ENCODE measurements around the gene C12orf60. TPM values are rescaled to one million over a fixed set of nuclear protein-coding genes. Genes with fewer than 3 reads are reported as not detected.
"Not testable (repeated sequence)": the region's sequence is repeated elsewhere in the genome, so short reads cannot be mapped to it uniquely, and the experiment has no call there.

The C12orf60 gene, protein sequence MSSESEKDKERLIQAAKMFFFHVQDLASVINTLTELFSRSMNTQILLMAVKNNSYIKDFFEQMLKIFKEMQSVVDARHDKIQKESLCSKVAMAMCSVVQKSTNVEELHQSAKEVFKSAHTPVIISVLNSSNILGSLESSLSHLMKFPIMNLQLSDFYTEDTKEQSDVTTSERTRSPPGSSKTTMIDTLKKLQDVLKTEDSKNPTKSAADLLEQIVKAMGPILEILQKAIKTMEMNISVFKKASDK
- 0.89 and 0.99 TPM in 2 replicates for total RNA-seq (2014; rRNA removed; shearing (Covaris generic))

DNA sequence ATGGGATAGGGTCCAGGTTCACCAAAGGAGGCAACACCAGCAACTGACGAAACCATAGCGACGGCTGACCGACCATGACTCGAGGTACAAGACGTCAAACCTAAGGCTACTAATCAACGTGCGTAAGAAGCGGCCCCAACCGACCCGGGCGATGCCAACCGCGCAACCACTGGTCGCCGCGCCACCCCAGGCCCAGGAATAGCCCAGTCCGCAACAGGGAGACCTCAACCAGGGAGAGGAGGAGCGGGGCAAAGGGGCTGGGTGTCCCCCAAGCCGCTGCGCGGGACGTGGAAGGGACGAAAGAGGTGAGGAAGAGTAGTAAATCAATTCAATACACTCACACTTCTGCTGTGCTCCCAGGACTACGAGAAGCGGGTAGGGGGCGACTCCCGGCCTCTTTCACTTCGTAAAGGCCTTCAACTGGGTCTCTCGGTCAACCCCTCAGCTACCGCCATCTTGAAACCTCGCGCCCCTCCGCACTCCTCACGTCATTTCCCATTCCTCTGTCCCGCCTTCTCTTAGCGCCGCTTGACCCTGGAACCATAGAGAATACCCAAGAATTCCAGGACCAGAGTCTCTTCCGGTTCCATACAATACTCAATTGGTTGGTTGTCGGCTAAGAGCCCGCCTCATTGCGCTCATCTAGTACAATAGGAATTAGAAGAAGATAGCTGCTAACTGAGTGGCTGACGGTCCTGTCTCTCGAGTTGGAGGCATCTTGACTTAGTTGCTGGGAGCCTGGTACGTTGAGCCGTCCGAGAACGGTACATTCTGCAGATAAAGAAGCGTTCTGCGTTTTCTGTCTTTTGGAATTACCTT, at the start of gene C12orf60, which contains the start of gene WBP11:
Gene C12orf60, plus strand, starts transcription at position 660 of the 819 bp plus-strand sequence. CDS start 19,266 bp downstream, outside the sequence.
Gene WBP11, minus strand, starts transcription at position 468 of the 819 bp plus-strand sequence. CDS start 2,095 bp downstream, outside the sequence.
- peak; percentile 99 for DNase-seq (ENCODE audit: low spot score)

DNA sequence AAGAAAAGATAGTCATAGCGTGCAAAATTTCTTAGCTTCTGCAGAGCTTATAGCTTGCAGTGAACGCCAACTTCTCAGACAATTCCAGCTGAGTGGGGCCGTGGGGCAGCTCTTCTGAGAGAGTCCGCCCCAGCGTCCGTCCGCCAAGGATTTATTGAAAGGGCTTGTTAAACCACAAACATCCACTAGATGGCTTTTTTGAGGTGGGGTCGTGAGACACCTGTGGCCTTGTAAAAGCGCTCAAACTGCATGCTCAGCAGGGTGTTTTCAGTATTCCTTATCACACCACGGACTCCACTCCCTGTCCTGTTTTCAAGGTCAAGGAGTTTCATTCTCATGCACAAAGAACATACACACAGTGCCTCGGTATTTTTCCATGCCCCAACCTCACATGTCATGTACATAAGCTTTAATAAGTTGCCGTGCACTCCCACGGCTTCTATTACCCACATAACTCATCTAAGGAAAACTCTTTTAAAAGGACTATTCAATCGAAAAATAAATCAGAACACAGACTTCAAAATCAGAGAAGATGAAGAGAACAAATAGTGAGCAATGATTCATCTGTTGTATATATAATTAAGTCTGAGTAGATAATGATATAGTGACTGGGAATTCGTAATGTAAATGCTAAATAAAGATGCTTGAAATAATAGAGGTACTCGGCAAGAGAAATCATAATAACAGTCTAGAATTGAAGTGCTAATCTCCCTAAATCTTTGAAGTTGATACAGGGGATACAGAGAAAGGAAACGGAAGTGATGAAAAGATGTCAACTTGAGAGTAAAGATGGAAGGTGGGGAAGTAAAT, 46.9 kb upstream of the C12orf60 start:
- peak; percentile 68 for DNase-seq (ENCODE audit: low spot score)

DNA sequence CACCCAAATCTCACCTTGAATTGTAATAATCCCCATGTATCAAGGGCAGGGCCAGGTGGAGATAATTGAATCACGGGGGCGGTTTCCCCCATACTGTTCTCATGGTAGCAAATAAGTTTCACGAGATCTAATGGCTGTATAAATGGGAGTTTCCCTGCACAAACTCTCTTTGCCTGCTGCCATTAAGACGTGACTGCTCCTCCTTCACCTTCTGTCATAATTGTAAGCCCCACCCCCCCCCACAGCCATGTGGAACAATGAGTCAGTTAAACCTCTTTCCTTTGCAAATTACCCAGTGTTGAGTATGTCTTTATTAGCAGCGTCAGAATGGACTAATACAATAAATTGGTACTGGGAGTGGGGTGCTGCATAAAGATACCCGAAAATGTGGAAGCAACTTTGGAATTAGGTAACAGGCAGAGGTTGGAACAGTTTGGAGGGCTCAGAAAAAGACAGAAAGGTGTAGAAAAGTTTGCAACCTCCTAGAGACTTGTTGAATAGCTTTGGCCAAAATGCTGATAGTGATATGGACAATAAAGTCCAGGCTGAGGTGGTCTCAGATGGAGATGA, 43.7 kb upstream of the C12orf60 start:
- DNase-seq (ENCODE audit: low spot score), result not testable (repeated sequence)

DNA sequence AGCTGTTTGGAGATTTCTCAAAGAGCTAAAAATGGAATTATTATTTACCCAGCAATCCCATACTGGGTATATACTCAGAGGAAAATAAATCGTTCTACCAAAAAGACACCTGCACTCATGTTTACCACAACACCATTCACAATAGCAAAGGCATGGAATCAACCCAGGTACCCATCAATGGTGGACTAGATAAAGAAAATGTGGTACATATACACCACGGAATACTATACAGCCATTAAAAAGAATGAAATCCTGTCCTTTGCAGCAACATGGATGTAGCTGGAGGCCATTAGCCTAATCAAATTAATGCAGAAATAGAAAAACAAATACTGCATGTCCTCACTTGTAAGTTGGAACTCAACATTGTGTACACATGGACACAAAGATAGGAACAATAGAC, 38.1 kb upstream of the C12orf60 start:
- DNase-seq (ENCODE audit: low spot score), result no peak

DNA sequence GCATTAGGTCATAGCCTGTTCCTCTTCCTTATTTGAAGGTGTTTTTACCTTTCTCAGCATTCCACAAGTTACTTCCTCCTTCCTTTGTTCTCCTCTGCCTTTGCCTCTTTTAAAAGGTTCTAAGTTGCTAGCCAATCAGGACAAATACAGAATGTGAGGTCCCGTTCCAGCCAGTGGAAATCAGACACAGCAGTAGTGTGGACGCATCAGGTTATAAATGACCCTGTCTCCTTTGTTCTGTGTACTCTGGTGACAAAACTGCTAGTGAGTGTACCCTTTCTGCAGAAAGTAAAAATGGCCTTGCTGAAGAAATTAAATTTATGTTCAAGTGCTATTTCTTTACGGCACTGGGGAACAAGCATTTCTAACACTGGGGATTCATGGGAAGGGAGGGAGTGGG, 37.5 kb upstream of the C12orf60 start:
- DNase-seq (ENCODE audit: low spot score), result not testable (repeated sequence)

DNA sequence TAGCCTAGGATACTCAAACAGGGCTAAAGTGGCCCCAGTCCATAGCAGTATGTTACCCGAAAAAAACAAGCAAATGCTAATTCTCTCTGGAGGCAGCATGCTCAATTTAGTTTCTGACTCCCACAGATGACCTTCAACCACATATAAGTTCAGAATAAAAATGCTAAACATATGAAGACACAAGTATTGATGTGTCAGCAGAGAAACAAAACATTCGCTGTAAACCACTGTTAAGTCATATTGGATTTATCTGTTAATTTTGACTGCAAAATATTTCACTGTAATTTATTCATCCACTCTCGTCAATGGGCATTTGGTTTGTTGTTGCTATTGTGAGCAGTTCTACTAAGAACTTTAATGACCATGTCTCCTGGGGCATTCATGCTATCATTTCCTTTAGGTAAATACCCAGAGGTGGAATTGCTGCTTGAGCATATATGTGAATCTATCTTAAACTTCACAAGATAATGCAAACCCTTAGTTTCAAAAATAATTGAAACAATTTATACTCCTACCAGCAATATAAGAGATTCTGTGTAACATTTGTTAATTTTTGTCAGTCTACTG, 36.7 kb upstream of the C12orf60 start:
- DNase-seq (ENCODE audit: low spot score), result no peak

DNA sequence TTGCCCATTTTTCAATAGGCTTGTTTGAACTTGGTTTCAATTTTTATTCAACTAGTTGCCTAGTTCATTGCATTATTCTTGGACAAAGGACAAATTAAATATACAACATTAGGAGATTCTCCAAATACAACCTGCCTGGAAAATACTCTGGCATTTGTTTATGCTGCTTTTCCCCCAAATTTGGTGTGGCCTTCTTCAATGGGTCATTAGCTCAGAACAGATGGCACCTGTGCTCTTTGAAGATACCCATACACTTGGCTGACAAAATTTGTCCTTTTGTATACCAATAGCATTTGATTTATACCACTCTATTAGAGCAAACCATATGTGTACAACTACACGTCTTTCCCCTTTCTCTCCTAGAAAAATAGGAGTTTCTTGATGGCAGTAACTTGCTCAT, 35.9 kb upstream of the C12orf60 start:
- no peak for DNase-seq (ENCODE audit: low spot score)

DNA sequence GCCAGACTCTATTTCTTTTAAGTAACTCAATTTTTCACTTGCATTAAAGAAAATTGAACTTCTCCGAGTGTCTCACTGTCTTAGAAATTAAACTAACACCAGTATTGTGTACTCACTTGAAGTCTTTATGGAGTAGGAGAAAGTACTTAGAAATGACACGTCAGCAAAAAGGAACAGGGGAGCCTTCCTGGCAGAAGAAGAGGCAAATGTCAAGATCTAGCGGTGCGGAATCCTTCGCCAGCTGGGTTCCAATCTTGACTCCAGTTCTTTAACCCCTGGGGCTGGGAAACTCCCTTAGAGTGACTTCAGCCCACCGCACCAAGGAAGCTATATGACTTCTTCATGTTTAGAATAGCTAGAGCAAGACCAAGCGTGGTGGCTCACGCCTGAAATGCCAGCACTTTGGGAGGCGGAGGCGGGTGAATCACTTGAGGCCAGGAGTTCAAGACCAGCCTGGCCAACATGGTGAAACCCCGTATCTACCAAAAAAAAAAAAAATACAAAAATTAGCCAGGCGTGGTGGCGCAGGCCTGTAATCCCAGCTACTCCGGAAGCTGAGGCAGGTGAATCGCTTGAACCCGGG, 34.6 kb upstream of the C12orf60 start:
- no peak for DNase-seq (ENCODE audit: low spot score)

DNA sequence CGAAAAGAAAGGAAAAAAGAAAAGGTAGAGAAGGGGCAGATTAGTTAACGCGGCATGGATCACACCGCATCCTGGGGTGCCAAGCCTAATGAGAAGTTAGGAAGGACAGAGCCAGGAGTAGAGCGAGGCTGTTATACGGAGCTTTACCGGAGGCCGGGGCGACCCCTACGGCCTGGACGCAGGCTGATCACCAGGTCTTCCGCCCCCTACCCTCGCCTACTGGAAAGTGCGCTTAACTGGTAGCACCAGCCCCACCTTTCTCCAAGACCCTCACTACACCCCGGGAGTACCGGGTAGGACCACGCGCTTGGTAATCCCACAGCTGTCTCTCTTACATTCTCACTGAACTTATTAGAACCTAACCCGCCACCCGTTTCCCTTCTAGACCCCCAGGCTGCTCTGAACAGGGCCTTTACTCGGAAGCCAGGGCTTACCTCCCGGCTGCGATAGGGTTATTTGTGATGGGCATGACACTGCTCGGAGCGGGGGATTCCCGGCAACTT, 34.0 kb upstream of the C12orf60 start:
- no peak for DNase-seq (ENCODE audit: low spot score)

DNA sequence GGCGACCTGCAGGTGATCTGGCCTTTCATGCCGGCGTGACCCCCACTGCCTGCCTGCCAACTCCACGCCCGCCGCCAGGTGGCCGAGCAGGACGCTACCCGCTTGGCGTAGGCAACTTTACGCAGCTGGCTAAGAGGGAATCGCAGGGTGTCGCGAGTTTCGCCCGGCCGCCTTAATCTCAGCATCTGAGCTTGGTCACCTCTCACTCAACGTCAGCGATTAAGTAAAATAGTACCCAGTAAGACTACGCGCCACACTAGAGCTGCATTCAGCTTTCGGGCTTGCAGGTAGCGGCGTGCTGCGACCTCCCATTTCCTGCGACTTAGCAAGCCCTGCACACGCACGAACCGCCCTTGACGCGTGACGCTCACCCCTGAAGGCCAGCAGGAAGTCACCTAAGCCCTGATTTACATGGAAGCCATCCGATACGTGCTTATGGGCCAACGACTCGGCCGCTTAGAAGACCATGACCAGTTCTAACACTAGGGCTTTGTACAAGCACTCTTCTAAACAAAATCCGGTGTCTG, 33.4 kb upstream of the C12orf60 start:
- peak; percentile 87 for DNase-seq (ENCODE audit: low spot score)

DNA sequence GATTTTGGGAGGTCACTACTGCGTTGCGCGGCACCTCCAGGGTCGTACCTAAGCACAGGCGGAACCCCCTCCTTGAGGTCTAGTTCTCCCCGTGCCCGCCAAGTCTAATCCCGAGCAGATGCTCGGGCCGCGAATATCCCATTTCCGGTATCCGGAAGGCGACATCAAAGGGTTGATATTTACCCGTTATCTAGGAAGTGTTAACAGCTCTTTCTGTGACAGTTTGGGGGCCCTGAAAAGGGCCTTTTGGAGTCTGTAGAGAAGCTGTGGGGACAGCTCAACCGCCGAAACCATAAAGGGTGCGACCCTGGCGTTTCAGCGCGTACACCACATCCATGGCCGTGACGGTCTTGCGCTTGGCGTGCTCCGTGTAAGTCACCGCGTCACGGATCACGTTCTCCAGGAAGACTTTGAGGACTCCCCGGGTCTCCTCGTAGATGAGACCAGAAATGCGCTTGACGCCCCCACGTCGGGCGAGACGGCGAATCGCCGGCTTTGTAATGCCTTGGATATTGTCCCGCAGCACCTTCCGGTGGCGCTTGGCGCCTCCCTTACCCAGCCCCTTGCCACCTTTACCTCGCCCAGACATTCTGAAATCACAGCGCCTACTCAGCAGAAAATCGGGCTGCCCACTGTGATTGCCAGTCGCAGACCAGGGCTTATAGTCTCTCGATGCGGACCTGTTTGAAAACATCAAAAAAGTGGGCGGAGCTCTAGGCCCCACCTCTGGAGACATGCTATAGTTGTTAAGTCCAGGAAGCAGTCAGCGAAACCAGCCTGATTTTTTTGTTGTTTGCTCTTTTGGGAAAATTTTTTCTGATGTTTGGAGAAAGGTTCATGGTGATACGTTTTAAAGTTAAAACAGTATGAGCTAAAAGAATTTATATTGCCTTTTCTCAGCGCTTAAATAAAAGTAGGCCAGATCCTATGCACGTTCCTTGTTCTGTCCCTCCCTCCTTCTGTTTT, 32.7 kb upstream of the C12orf60 start:
- peak; percentile 99 for DNase-seq (ENCODE audit: low spot score)

DNA sequence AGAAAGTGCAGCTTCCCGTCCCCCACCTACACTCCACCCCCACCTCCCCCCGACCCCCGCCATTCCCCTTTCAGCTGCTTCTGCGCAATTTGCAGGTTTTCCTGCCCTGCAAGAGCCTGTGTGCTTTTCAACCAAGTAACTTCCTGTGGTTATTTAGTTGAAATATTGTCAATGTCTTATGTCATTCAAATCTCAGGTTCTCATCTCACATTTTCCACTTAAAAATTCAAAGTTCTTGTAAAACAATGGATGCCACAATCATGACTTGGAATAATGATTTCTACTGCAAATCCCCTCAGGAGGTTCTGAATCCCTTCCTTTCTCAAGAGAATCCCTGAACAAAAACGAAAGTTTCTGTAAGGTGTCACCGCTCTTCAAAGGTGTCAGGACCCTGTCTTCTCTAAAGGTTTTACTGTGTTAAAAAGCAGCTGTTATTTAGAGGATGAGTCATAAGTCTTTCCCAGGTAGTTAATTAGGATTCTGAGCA, 31.8 kb upstream of the C12orf60 start:
- DNase-seq (ENCODE audit: low spot score), result peak; percentile 30

DNA sequence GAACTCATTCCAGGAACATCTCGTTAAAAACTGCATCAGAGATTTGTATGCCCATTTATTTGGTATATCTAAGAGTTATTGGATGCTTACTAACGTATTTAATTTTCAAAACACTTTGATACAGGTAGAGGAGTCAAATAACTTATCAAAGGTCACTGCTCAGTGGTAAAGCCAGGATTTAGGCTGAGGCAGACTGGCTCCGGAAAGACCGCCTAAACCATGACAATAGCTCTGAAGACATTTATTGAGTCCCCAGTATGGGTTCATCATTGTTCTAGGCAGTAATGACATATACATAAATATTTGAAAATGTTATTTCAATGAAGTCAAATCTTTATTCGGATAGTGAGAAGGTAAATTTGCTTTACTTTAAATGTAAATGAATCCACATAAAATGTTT, 30.5 kb upstream of the C12orf60 start:
- DNase-seq (ENCODE audit: low spot score), result no peak

DNA sequence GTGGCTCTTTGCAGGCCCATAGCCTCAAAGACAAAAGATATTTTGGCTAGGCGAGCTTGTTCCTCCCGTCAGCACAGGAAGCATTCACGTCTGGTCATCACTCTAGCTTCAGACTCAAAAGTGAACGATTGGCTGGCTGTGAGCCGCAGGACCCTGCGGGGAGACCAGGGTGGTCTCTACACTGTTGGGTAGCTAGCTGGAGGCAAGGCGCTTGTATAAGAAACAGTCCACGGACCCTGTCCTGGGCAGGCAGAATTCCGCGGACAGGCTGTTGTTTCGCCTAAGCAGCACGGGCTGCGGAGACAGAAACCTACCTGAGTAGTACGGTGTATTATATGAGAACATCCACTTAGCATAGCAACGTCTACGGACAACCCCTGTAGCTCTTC, 29.8 kb upstream of the C12orf60 start:
- no peak for DNase-seq (ENCODE audit: low spot score)

DNA sequence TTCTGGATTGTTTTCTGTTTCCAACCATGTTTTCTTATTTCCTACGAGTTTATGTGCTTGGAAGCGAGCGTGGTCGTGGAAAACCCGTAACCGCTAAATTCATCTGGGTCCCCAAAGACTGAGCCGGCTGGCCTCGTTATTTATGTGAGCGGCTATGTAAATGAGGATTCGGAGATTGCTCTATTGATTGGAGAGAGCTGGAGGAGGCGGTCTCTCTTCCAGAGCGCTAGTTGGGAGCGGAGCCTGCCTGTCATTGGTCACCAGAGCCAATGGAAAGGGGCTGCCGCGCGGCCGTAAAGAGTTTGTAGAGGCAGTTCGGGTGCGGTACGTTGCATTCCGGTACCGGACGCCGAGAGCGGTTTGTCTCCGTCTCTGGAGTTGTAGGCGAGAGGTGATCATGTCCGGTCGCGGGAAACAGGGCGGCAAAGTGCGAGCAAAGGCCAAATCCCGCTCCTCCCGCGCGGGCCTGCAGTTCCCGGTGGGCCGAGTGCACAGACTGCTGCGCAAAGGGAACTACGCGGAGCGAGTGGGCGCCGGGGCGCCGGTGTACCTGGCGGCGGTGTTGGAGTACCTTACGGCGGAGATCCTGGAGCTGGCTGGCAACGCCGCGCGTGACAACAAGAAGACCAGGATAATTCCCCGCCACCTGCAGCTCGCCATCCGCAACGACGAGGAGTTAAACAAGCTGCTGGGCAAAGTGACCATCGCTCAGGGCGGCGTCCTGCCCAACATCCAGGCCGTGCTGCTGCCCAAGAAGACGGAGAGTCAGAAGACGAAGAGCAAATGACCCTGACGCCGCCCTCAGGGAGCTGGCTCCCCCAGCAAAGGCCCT, 29.2 kb upstream of the C12orf60 start:
- DNase-seq (ENCODE audit: low spot score), result peak; percentile 96

DNA sequence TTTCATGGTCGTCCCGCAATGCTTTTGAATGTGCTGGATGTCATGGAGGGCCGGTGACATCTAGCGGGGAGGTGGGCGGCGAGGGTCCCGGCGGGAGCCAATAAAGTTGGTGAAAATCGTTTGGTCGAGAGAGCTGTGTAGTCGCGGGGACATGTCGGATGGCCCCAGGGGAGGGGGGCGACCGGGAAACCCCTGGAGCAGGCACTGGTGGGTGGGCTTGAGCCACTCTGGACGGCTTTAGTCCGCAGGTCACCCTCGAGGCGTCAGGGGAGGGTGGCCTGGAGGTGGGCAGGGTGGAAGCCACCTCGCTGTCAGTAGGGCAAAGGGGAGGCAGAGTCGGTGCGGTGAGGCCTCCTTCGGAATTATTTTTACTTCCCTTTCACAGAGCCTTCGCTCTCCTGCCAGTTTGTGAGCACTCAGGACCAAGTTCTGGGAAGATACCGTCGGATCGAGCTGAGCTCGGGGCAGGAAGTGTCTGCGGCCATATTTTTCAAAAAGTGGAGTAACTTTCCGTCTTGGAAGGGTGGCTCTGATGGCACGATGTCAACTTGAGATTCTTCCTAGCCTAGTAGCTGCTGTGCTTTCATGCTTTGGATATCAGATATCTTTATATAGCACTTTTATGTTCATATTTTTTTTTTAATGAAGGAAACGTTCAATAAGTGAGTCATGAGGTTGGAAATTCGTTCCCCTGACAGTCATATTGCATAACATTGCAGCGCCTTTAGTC, 28.4 kb upstream of the C12orf60 start:
- DNase-seq (ENCODE audit: low spot score), result peak; percentile 64

DNA sequence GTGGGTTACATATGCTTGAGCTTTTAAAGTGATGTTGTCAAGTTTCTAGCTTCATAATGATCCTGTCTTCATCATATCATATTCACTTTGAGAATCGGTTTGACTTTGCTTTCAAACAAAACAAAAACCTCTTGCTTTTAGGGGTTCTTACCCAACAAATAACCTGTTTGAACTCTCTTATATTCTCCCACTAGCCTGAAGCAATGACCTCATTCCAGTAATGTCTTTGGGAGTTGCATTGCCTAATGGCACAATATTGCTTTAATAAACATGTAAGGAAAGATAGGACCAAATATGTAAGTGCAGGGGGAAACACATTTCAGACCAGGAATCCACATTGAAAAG, 27.9 kb upstream of the C12orf60 start:
- peak; percentile 56 for DNase-seq (ENCODE audit: low spot score)
